Activated T-cell treated with anti-CD3 and anti-CD28 coated beads for 24 hours (primary cell): ENCODE measurements around the gene EIF3F.

Experiments
- DNase-seq: peaks from one replicate; pipeline ENCODE4 v3.0.0-alpha.2; 2020; ENCODE audit warnings: low read depth

EIF3F gene

DNA sequence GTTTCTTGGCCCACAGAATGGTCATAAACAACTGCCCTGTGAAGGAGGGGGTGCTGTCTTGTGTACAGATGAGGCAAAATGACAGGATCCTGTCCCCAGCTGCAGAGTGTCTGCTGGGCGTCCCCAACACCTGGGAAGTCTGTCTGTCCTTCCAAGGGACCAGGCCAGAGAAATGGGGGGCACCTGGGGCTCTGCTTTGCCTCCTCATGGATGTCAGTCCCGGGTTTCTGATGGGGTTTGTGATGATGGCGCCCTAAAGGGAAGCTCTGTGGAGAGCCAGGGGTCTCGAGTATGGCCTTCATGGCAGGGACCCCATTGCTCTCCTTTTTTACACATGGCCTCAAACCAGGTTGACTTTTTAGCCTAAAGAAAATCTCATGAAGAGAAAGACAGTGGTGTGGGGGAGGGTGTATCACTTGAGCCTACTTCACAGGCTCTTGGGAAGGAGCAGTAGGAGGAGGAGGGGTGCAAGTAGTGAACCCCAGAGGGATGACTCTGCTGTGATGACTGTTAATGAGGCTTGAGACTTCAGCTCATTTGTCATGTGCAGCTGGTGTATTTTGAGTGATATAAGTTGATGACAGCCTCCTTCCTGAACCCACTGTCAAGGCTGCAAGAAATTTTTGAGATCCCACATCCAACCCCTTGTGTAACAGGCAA, 53.3 kb downstream of the EIF3F start:
- no peak for DNase-seq

- no peak for DNase-seq
These were observed 53.8 kb downstream of the EIF3F start for GRCh38 chr11:8040921-8041285.

GRCh38 chr11:8041576-8041975, 54.4 kb downstream of the EIF3F start:
- no peak for DNase-seq

- no peak for DNase-seq
These were observed 56.6 kb downstream of the EIF3F start for GRCh38 chr11:8043756-8044155.

GRCh38 chr11:8045839-8046238, 58.7 kb downstream of the EIF3F start:
- no peak for DNase-seq

- no peak for DNase-seq
These were observed 60.2 kb downstream of the EIF3F start for GRCh38 chr11:8047382-8047781.

DNA sequence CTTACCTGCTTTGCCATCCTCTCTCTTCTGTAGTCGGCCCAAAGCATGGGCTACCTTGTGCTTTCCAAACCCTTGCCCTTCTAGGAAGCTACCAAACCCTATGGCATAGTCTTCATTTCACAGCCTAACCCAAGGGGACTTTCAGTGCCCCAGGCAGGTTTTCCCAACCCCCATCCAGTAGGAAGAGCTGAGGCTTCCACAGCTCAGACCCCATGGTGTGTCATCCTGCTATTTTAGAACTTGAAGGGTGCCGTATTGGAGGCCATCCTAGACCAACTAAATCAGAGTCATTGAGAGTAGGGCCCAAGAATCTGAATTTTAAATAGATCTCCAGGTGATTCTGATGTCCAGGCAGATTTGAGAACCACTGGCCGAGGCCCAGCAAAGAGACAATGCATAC, 61.9 kb downstream of the EIF3F start:
- DNase-seq, result no peak
